H1 (cell line): ENCODE measurements around the gene PARP15. TPM values are rescaled to one million over a fixed set of nuclear protein-coding genes. Genes with fewer than 3 reads are reported as not detected.

Source experiments
- CTCF ChIA-PET: fragments of 300-600 bp; sonication (Branson Sonifier 250); formaldehyde crosslinking; loops from one replicate; lab custom pipeline; 2021; ENCODE audit not compliant: partially characterized antibody; lab: Charles Lee
- POLR2A ChIA-PET: fragments of 300-600 bp; sonication (Branson Sonifier 250); formaldehyde crosslinking; loops from one replicate; lab custom pipeline; 2021; ENCODE audit warnings: inconsistent platforms; ENCODE audit not compliant: partially characterized antibody; lab: Charles Lee
- DNase-seq, 2 experiments: peaks; one replicate each; pipeline versions ENCODE4 v3.0.0 to v3.0.0-alpha.2; 2010 to 2022; ENCODE audit warnings: low spot score in 2 of 2, low read depth in 1 of 2, mixed read lengths in 1 of 2
- FAIRE-seq: peaks from 2 replicates; lab custom pipeline; 2011; peaks lifted over from hg19 to GRCh38; lab: Jason Lieb, UNC
- H2AFZ ChIP-seq: 2 replicates; pipeline ENCODE4 v1.8.1; 2012; ENCODE audit warnings: low read length, inconsistent platforms
- H2AK5ac ChIP-seq: 2 replicates; pipeline ENCODE4 v1.6.1; 2013; ENCODE audit warnings: low read depth, low read length
- H2BK120ac ChIP-seq: replicated peaks from 2 replicates; pipeline ENCODE3; 2013; ENCODE audit warnings: low read depth, low read length, inconsistent platforms
- H2BK12ac ChIP-seq: 2 replicates; pipeline ENCODE4 v1.6.1; 2013; ENCODE audit warnings: low read depth, low read length
- H2BK15ac ChIP-seq: 2 replicates; pipeline ENCODE4 v1.6.1; 2013; ENCODE audit warnings: low read length
- H2BK20ac ChIP-seq: 2 replicates; pipeline ENCODE4 v1.6.1; 2013; ENCODE audit warnings: low read length
- H2BK5ac ChIP-seq: 2 replicates; pipeline ENCODE4 v1.6.1; 2013; ENCODE audit warnings: low read depth, low read length
- H3K14ac ChIP-seq: 2 replicates; pipeline ENCODE4 v1.6.1; 2013; ENCODE audit warnings: inconsistent platforms; ENCODE audit not compliant: insufficient read length
- H3K18ac ChIP-seq: 2 replicates; pipeline ENCODE4 v1.6.1; 2013; ENCODE audit warnings: low read length; ENCODE audit errors: extremely low read depth
- H3K23ac ChIP-seq: 2 replicates; pipeline ENCODE4 v1.6.1; 2013; ENCODE audit warnings: inconsistent platforms; ENCODE audit not compliant: insufficient read length
- H3K23me2 ChIP-seq: 2 replicates; pipeline ENCODE4 v1.6.1; 2013; ENCODE audit warnings: low read depth, low read length
- H3K27ac ChIP-seq: 2 replicates; pipeline ENCODE4 v1.6.1; 2011; ENCODE audit warnings: low read depth, low read length, inconsistent platforms
- H3K27me3 ChIP-seq, 4 experiments: replicated peaks in 1 of 4; 1 replicate in 1 of 4; 2 replicates in 3 of 4; pipeline versions ENCODE4 v1.6.1 to v1.8.1; 2011 to 2013; ENCODE audit warnings: low read length in 3 of 4, mild to moderate bottlenecking in 3 of 4, inconsistent platforms in 2 of 4, mixed read lengths in 2 of 4, moderate library complexity in 1 of 4; ENCODE audit not compliant: control insufficient read depth in 3 of 4, insufficient read depth in 3 of 4; ENCODE audit errors: extremely low read depth in 1 of 4
- H3K36me3 ChIP-seq, 4 experiments: 2 replicates each; pipeline versions ENCODE4 v1.6.1 to v1.8.1; 2011 to 2013; ENCODE audit warnings: mild to moderate bottlenecking in 4 of 4, low read length in 3 of 4, moderate library complexity in 2 of 4, control low read depth in 1 of 4, inconsistent platforms in 1 of 4; ENCODE audit not compliant: insufficient read depth in 4 of 4, control insufficient read depth in 2 of 4
- H3K4ac ChIP-seq: replicated peaks from 2 replicates; pipeline ENCODE3; 2013; ENCODE audit warnings: low read length, low read depth, mixed read lengths, inconsistent platforms; ENCODE audit not compliant: insufficient read length
- H3K4me1 ChIP-seq, 4 experiments: replicated peaks in 1 of 4; 1 replicate in 1 of 4; 2 replicates in 3 of 4; pipeline versions ENCODE4 v1.6.1 to v1.8.1; 2011 to 2013; ENCODE audit warnings: low read length in 3 of 4, inconsistent platforms in 2 of 4, mixed read lengths in 1 of 4; ENCODE audit not compliant: insufficient read depth in 4 of 4, control insufficient read depth in 3 of 4
- H3K4me2 ChIP-seq, 2 experiments: 2 replicates each; pipeline versions ENCODE4 v1.6.1 to v1.8.1; 2011 to 2013; ENCODE audit warnings: low read depth in 2 of 2, low read length in 2 of 2, control low read depth in 1 of 2, inconsistent platforms in 1 of 2, mild to moderate bottlenecking in 1 of 2; ENCODE audit not compliant: insufficient read depth in 1 of 2
- H3K4me3 ChIP-seq, 4 experiments: fragments of 200-600, 300-600 bp in 1 of 4; sonication (generic), shearing (Covaris generic), sonication (Bioruptor Twin) in 1 of 4; 2 replicates each; pipeline versions ENCODE4 v1.5.1 to v1.8.1; 2011 to 2016; ENCODE audit warnings: low read length in 4 of 4, low read depth in 3 of 4, control low read depth in 2 of 4, inconsistent platforms in 2 of 4, mild to moderate bottlenecking in 2 of 4, mixed read lengths in 1 of 4, moderate library complexity in 1 of 4; ENCODE audit not compliant: insufficient read depth in 2 of 4; ENCODE audit errors: extremely low read depth in 1 of 4
- H3K56ac ChIP-seq: replicated peaks from 2 replicates; pipeline ENCODE3; 2013; ENCODE audit warnings: low read depth, mild to moderate bottlenecking, mixed read lengths, low read length, inconsistent platforms; ENCODE audit not compliant: insufficient read length
- H3K79me1 ChIP-seq: 2 replicates; pipeline ENCODE4 v1.6.1; 2013; ENCODE audit warnings: low read depth, low read length, control low read depth
- H3K79me2 ChIP-seq, 2 experiments: 2 replicates each; pipeline versions ENCODE4 v1.6.1 to v1.8.1; 2012 to 2013; ENCODE audit warnings: low read length in 2 of 2, mild to moderate bottlenecking in 2 of 2, inconsistent platforms in 1 of 2; ENCODE audit not compliant: insufficient read depth in 2 of 2, control insufficient read depth in 1 of 2
- H3K9ac ChIP-seq, 4 experiments: replicated peaks in 1 of 4; 1 replicate in 1 of 4; 2 replicates in 3 of 4; pipeline versions ENCODE4 v1.6.1 to v1.8.1; 2011 to 2013; ENCODE audit warnings: low read depth in 3 of 4, low read length in 3 of 4, control low read depth in 2 of 4, mild to moderate bottlenecking in 2 of 4, moderate library complexity in 2 of 4, inconsistent platforms in 1 of 4; ENCODE audit errors: extremely low read depth in 1 of 4
- H3K9me3 ChIP-seq, 2 experiments: 2 replicates each; pipeline versions ENCODE4 v1.6.1 to v1.8.1; 2012 to 2013; ENCODE audit warnings: mild to moderate bottlenecking in 2 of 2, moderate library complexity in 2 of 2, control low read depth in 1 of 2, inconsistent platforms in 1 of 2, low read depth in 1 of 2, low read length in 1 of 2, mixed read lengths in 1 of 2; ENCODE audit not compliant: insufficient read depth in 2 of 2
- H4K20me1 ChIP-seq, 2 experiments: replicated peaks in 1 of 2; 2 replicates each; pipeline versions ENCODE3 to v1.8.1; 2011 to 2013; ENCODE audit warnings: inconsistent platforms in 2 of 2, low read length in 2 of 2, mild to moderate bottlenecking in 1 of 2; ENCODE audit not compliant: insufficient read depth in 2 of 2, control insufficient read depth in 1 of 2
- H4K5ac ChIP-seq: 2 replicates; pipeline ENCODE4 v1.6.1; 2013; ENCODE audit warnings: low read length, low read depth, mixed read lengths, inconsistent platforms; ENCODE audit not compliant: insufficient read length
- H4K8ac ChIP-seq: 2 replicates; pipeline ENCODE4 v1.8.0; 2013; ENCODE audit warnings: mild to moderate bottlenecking, moderate library complexity, low read length, inconsistent platforms; ENCODE audit not compliant: insufficient read depth; ENCODE audit errors: extremely low read depth
- H4K91ac ChIP-seq: replicated peaks from 2 replicates; pipeline ENCODE3; 2013; ENCODE audit warnings: low read length, mixed read lengths, inconsistent platforms; ENCODE audit not compliant: insufficient read length
- CREB1 ChIP-seq: IDR thresholded peaks from 2 replicates; pipeline ENCODE4 v1.6.1; 2012; ENCODE audit warnings: inconsistent platforms
- EP300 ChIP-seq, 2 experiments: IDR thresholded peaks; 1 replicate in 1 of 2; 2 replicates in 1 of 2; pipeline ENCODE4 v1.6.1; 2011 to 2012; ENCODE audit warnings: low read depth in 2 of 2, low read length in 2 of 2, mild to moderate bottlenecking in 2 of 2, borderline replicate concordance in 1 of 2, inconsistent platforms in 1 of 2, moderate library complexity in 1 of 2
- EZH2 ChIP-seq: fragments of 200-600 bp; sonication (generic); IDR thresholded peaks from 2 replicates; pipeline ENCODE4 v1.7.1; 2012; ENCODE audit warnings: low read depth, mild to moderate bottlenecking, moderate library complexity, low read length, inconsistent platforms; ENCODE audit not compliant: severe bottlenecking
- JUND ChIP-seq: IDR thresholded peaks from 2 replicates; pipeline ENCODE4 v1.6.1; 2011; ENCODE audit warnings: mild to moderate bottlenecking, improper control_type of control experiment, low read length
- NRF1 ChIP-seq: IDR thresholded peaks from 2 replicates; pipeline ENCODE4 v1.6.1; 2011; ENCODE audit warnings: mild to moderate bottlenecking, low read depth, low read length, improper control_type of control experiment
- POU5F1 ChIP-seq: IDR thresholded peaks from 2 replicates; pipeline ENCODE4 v1.6.1; 2011; ENCODE audit warnings: low read depth, mild to moderate bottlenecking, low read length, moderate library complexity
- RFX5 ChIP-seq: IDR thresholded peaks from 2 replicates; pipeline ENCODE4 v1.6.1; 2011; ENCODE audit warnings: low read depth, low read length, improper control_type of control experiment, borderline replicate concordance
- RXRA ChIP-seq: IDR thresholded peaks from 2 replicates; pipeline ENCODE4 v1.6.1; 2011; ENCODE audit warnings: low read depth, mild to moderate bottlenecking, low read length, moderate library complexity; ENCODE audit not compliant: insufficient read depth
- SP1 ChIP-seq: IDR thresholded peaks from 2 replicates; pipeline ENCODE4 v1.6.1; 2011; ENCODE audit warnings: low read depth, low read length
- SP2 ChIP-seq: IDR thresholded peaks from 2 replicates; pipeline ENCODE4 v1.6.1; 2012; ENCODE audit warnings: mild to moderate bottlenecking, low read length, inconsistent platforms
- WGBS, 2 experiments: shearing (Covaris generic) in 1 of 2; methylation state at CpG; one replicate each; pipeline versions ENCODE4 v1.1.6 to v1.1.7; 2013 to 2015; ENCODE audit warnings: low lambda C conversion rate in 2 of 2, mixed read lengths in 2 of 2, inconsistent platforms in 1 of 2, low coverage in 1 of 2, missing lambda C conversion rate in 1 of 2; ENCODE audit not compliant: insufficient replicate concordance in 2 of 2, insufficient coverage in 1 of 2, insufficient read length in 1 of 2; ENCODE audit errors: extremely low coverage in 1 of 2, missing lambda C conversion rate in 1 of 2; 5-methylcytosine and 5-hydroxymethylcytosine counted together
- polyA plus RNA-seq, 7 experiments: library from polyadenylated mRNA; depleted of rRNA in 3 of 7; stranded (reverse) in 5 of 7; unstranded in 2 of 7; fragments of >200 nt in 5 of 7; fragments of 200-250 nt in 2 of 7; gene quantifications; 1 replicate in 5 of 7; 2 replicates in 1 of 7; 4 replicates in 1 of 7; pipeline versions ENCODE4 v1.2.1 to v1.2.3, GENCODE V29; 2011 to 2013; ENCODE audit warnings: missing spikeins in 2 of 7, mixed read lengths in 2 of 7
- total RNA-seq: library from RNA; stranded (reverse); fragmentation: NEBNext Ultra II Directional; extraction: Animal tissue kit (Norgen Biotek cat#: 25700); gene quantifications from 2 replicates; pipeline ENCODE4 v1.2.1, GENCODE V29; 2021
- TF ChIP-seq, protein P1 (sequence below): IDR thresholded peaks from 2 replicates; pipeline ENCODE4 v1.6.1; 2011; ENCODE audit warnings: low read depth, mild to moderate bottlenecking, low read length; ENCODE audit not compliant: insufficient read depth

The PARP15 gene
- total and polyA plus RNA-seq, 2 of the 8 experiments (the other 6 are each of a cell fraction or from before 2014, with no cell fraction given) = 0.37 to 0.45 TPM

DNA sequence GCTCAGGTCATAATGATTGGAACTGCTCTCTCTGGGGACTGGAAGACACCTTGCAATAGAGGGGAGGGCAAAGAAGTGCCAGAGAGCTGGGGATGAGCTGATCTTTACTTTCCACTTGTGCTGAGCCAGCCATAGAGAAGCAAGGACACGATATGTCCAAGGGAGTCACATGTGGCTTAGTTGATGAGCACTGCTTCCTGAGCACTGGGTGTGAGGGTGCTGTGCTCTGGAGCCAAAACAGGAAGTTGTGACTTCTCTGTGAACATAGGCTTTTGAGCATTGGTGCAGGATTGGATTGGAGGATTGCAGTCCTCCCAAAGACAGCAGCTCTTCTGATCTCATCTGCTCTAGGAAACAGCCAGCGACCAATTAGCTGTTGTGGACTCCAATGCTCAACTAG lies 109.8 kb downstream of the PARP15 start:
- no peaks in the 10 kb centered on the region for H3K79me2 ChIP-seq
- DNase-seq = no peak
- no peaks in the 10 kb centered on the region for H3K4me1 ChIP-seq
- H3K36me3 ChIP-seq = peaks cover 2 to 20% (median 11%) of the 10 kb centered on the region in 4 experiments; a peak in 6 of 8 replicates
- no peak overlapping the region for H2BK15ac ChIP-seq
- H2AK5ac ChIP-seq = no peak overlapping the region
- no peak overlapping the region for H2BK20ac ChIP-seq
- H2BK5ac ChIP-seq = no peak overlapping the region
- no peak overlapping the region for H3K4me2 ChIP-seq
- CTCF ChIA-PET = interaction anchor here (0.9 to 2.2 kb wide), 5 partner anchors 8 to 68 kb away, joined by 3 to 10 read pairs (median 5); no protein-coding TSS in a partner anchor
- no peak overlapping the region for H3K27ac ChIP-seq
- POLR2A ChIA-PET = no interaction called here
- 86% methylated on average over 2 of the region's 2 CpGs; no CpG with 5 or more reads in 1 of the 2 experiments for WGBS, 2 experiments
- H4K20me1 ChIP-seq = no peaks in the 10 kb centered on the region
- TF ChIP-seq EZH2 (no peak), POU5F1 (no peak), EP300 (IDR thresholded peaks at IDR 0.05; ENCODE audit: borderline replicate concordance in 1 of 2, low read depth in 2 of 2, low read length in 2 of 2) (no peak), RFX5 (no peak), SP1 (no peak), SP2 (no peak), CREB1 (no peak), JUND (no peak), RXRA (no peak), NRF1 (no peak)
- TF ChIP-seq, protein P1, sequence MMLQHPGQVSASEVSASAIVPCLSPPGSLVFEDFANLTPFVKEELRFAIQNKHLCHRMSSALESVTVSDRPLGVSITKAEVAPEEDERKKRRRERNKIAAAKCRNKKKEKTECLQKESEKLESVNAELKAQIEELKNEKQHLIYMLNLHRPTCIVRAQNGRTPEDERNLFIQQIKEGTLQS = no peak
- no peak overlapping the region for H4K91ac ChIP-seq
- H3K18ac ChIP-seq = no peak overlapping the region
- no peak overlapping the region; a peak in 1 of 7 replicates for H3K9ac ChIP-seq
- H2BK120ac ChIP-seq = no peak overlapping the region
- H4K8ac ChIP-seq = no peak overlapping the region
- H4K5ac ChIP-seq = no peak overlapping the region
- H3K23me2 ChIP-seq = no peaks in the 10 kb centered on the region
- no peak overlapping the region for H3K4me3 ChIP-seq
- no peak overlapping the region for H2AFZ ChIP-seq
- FAIRE-seq = no peak
- no peak overlapping the region for H3K23ac ChIP-seq
- H3K79me1 ChIP-seq = no peaks in the 10 kb centered on the region
- H3K27me3 ChIP-seq = no peaks in the 10 kb centered on the region
- no peak overlapping the region for H2BK12ac ChIP-seq
- H3K14ac ChIP-seq = no peak overlapping the region
- no peak overlapping the region for H3K56ac ChIP-seq
- H3K4ac ChIP-seq = no peak overlapping the region
- H3K9me3 ChIP-seq = no peaks in the 10 kb centered on the region
